GM19238 (cell line): ENCODE data around the gene SRSF12.
"Not testable (repeated sequence)": the region's sequence is repeated elsewhere in the genome, so short reads cannot be mapped to it uniquely, and the experiment has no call there.

ENCODE experiments used
- DNase-seq: peaks from one replicate; pipeline ENCODE4 v3.0.0; 2011; ENCODE audit warnings: low spot score; ENCODE audit not compliant: insufficient read length

The SRSF12 gene

DNA sequence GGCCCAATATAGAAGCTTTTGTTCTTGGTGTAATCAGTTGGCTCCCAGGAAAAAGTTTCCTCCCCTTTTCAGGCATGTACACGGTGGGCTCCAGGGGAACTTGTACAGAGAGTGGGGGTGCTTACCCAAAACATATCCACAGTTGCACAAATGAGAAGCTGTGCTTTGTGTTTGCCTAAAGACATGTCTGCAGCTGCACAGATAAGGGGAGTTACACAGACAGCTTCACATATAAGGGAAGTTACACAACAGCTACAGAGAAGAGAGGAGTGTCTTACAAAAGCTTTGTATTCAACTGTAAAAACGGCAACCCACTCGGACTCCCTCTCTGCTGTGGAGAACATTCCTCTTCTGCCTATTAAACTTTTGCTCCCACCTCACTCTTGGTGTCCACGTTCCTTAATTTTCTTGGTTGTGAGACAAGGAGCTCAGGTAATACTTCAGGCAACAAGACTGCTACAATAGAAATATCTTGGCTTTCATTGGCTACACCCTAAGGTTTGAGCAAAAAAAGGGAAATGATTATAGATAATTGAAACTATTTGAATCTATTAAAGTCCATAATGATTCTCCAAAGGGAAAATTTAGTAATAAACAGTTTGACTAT, 44.8 kb downstream of the SRSF12 start:
- no peak for DNase-seq

DNA sequence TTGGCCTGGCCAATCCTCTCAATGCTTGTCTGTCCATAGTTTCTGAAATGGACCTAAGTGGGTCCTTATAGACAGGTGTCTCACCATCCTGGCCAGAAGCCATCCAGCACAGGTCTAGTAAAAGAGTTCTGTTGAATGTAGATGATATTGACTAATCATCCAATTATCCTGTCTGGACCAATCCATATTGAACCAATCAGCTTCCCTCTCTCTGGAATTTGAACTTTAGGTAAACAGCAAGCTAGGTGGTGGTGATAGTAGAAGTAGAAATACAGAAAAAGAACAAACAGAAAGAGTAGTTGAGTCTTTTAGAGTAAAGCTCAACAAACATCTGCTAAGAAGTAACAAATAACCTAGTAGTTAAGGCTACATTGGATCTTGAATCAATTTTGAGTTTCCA, 46.8 kb downstream of the SRSF12 start:
- no peak for DNase-seq

DNA sequence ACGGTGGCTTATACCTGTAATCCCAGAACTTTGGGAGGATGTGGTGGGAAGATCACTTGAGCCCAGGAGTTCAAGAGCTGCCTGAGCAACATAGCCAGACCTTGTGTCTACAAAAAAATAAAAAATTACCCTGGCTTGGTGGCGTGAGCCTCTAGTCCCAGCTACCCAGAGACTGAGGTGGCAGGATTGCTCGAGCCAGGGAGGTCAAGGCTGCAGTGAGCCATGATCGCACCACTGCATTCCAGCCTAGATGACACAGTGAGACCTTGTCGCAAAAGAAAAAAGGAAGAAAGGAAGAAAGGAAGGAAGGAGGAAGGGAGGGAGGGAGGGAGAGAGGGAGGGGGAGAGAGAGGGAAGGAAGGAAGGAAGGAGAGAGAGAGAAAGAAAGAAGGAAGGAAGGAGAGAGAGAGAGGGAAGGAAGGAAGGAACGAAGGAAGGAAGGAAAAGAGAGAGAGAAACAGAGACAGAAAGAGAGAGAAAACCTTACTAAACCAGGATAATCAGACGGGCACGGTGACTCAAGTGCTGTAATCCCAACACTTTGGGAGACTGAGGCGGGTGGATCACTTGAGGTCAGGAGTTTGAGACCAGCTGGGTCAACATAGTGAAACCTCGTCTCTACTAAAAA, 48.2 kb downstream of the SRSF12 start:
- no peak for DNase-seq

DNA sequence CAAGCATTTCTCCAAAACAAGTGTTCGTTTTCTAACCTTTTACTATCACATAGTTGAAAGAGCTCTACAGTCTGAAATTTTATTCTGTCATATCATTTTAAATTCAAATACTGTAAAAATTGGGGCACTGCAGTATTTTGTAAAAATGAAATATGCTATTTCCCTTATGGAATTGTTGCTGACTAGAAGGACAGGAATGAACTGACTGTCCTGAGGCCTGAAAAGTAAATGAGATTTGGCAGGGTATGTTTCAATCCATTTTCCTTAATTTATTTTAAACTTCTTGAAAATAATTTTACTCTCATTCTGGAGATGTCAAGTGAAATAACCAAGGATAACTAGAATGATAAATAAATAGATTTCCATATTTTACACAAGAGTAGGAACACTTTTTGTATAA, 49.2 kb downstream of the SRSF12 start:
- no peak for DNase-seq

DNA sequence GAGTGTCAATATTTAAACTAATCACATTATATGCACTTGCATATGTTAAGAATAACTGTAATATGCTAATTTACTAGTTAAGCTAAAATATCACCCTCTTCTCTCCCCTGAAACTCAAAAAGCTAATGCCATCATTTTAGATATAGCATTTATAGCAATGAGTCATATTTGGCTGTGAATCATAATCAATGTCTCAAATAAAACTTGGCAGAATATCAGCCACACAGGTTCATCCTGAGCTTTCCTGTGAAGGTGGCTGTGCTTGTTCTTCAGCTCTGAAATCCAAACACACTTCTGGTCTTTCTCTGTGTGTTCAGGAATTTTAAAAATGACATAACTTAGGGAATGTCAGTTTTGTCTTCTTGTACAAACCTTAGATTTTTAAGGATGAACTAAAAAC, 50.1 kb downstream of the SRSF12 start:
- no peak for DNase-seq

DNA sequence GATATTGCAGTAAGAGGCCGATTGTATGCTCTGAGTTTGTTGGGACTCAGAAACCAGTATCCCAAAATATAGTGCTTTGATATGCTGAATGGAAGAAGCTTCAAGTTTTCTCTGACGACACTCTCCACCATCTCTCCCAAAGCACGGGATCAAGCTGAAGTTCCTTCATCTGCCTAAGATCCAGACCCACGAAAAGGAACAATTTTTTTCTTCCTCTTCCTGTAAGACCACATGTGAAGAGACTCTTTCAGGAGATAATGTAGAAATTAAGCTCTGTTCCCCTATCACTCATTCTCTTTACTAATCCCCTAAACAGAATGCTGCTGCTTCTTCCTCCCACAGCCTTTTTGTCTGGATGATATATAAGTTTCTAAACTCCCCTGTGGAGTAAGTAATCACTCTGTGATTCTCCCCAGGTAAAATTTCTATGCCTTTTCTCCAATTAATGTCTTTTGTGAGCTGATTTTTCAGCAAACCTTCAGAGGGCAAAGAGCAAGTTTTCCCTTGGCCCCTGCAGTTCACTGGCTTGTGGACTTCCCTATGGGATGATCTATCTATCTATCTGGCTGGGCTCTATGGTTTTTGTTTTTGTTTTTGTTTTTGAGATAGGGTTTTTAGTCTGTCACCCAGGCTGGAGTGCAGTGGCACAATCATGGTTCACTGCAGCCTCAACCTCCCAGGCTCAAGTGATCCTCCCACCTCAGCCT, 50.8 kb downstream of the SRSF12 start:
- DNase-seq: no peak

DNA sequence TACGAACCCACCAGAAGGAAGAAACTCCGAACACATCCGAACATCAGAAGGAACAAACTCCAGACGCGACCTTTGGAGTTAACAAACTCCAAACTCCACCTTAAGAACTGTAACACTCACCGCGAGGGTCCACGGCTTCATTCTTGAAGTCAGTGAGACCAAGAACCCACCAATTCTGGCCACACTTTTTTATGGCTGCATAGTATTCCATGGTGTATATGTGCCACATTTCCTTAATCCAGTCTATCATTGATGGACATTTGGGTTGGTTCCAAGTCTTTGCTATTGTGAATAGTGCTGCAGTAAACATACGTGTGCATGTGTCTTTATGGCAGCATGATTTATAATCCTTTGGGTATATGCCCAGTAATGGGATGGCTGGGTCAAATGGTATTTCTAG, 51.8 kb downstream of the SRSF12 start:
- DNase-seq: not testable (repeated sequence)

DNA sequence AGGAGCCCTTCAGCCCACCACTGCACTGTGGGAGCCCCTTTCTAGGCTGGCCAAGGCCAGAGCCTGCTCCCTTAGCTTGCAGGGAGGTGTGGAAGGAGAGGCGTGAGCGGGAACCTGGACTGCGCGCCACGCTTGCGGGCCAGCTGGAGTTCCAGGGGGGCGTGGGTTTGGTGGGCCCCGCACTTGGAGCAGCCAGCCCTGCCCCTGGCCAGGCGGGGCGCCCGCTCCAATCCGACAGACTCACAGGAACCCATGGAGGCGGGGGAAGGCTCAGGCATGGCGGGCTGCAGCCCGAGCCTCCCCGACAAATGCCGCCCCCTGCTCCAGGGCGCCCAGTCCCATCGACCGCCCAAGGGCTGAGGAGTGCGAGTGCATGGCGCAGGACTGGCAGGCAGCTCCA, 52.9 kb downstream of the SRSF12 start:
- not testable (repeated sequence) for DNase-seq

DNA sequence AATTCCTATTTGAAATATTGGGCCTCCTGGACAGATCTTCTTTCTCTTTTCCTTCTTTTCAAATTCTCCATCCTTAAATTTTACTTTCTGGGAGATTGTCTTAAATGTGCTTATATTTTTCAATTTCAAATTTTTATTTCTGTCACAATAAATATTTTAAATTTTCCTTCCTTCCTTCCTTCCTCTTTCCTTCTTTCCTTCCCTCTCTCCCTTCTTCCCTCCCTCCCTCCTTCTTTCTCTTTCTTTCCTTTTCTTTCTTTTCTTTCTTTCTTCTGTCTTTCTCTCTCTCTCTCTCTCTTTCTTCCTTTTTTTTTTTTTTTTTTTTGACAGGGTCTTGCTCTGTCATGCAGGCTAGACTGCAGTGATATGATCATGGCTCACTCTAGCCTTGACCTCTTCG, 54.0 kb downstream of the SRSF12 start:
- no peak for DNase-seq

DNA sequence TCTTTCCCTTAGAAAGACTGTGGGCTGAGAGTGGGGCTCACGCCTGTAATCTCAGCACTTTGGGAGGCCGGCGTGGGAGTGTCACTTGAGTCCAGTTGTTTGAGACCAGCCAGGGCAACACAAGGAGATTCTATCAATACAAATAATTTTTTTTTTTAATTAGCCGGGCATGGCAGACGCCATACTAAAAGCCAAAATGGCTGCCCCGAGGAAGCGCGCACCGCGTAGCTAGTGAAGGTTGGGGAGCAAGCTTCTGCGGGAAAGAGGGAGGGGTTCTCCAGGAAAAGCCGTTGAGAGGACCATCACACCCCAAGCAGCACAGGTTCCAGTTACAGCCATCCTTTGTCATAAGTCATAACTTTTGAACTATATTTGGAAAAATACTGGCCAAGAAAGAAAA, 58.6 kb downstream of the SRSF12 start:
- no peak for DNase-seq

DNA sequence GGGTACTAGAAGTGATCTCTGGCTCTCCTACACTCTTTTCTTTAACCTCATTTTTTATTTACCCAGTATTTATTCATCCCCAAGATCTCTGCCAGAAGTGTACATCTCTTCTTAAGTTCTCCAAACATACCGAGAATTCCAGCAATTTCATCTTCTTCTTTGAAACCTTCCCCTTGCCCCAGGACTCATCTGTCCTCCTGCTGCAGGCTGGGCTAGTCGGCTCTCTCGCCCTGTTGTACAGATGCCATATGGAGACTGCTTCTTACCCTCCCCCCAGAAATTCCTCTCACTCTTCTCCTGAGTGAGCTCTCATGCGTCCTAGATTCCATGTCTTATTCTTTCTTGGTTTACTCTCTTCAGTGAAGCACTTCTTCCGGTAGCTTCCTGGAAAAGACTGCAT, 59.2 kb downstream of the SRSF12 start:
- no peak for DNase-seq

DNA sequence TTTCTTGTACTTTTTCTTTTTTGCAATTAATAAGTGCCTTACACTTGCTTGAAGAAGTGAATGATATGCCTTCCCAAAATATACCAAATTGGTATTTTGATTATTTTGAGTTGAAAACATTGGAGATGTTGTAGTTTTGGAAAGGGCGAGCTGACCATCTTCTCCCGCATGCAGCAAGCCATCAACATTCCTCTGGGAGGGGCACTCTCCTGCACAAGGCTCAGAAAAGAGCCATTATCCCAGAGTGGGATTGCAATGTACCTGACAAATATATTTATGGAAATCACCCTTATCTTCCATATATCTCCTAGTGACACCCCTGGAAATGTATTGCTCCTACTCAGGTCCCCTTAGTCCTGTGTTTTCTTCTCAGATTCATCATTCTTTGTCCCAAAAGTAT, 60.1 kb downstream of the SRSF12 start:
- no peak for DNase-seq

DNA sequence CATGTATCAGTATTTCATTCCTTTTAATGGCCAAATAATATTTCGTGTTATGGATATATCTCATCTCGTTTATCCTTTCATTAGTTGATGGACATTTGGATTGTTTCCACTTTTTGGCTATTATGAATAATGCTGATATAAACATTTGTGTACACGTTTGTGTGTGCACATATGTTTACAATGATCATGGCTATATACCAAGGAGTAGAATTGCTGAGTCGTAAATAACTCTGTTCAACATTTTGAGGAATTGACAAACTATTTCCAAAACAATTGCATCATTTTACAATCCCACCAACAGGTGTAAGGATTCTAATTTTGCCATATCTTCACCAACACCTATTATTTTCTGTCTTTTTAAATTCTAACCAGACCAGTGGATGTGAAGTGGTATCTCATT, 63.7 kb downstream of the SRSF12 start:
- no peak for DNase-seq

DNA sequence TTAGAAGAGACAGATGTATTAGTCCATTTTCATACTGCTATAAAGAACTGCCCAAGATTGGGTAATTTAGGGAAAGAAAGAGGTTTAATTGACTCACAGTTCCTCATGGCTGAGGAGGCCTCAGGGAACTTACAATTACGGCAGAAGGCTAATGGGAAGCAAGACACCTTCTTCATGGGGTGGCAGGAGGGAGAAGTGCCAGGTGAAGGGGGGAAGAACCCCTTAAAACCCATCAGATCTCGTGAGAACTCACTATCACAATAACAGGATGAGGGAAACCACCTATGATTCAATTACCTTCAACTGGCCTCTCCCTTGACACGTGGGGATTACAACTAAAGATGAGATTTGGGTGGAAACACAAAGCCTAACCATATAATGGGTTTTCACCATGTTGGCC, 66.2 kb downstream of the SRSF12 start:
- no peak for DNase-seq

DNA sequence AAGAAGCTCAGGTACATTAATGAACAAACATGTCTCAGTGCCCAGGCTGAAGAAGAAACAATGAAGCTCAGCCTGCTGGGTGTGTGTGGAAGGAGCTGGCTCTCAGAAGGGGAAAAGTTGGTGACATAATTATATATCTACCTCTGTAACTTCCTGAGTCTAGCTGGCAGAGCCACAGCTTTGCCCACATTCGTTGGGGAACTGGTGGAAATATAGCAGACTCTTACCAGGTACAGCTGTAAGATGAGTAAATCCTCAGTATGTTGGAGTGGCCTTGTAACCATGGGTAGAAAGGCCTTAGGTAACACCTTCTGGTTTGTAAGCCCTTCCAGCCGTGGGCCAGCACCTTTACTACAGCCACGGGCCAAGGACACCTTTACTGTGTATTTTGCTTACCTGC, 67.2 kb downstream of the SRSF12 start:
- no peak for DNase-seq

DNA sequence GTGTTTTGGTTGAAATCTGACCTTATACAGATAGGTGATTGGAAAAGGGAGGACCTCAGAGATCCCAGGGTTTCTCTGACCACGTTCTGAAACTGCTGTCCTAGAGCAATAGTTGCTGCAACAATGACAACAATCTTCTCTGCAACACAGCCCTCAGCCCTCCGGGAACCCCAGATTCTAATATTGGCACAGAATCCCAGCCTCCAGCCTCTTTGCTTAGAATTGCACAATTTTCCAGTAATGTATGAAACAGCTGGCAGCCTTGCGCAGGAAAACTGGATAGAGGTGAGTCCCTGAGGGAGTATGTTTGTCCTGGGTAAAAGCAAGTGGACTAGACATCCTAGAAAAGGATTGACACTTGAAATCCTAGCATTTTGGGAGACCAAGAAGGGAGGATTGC, 67.7 kb downstream of the SRSF12 start:
- DNase-seq: no peak

DNA sequence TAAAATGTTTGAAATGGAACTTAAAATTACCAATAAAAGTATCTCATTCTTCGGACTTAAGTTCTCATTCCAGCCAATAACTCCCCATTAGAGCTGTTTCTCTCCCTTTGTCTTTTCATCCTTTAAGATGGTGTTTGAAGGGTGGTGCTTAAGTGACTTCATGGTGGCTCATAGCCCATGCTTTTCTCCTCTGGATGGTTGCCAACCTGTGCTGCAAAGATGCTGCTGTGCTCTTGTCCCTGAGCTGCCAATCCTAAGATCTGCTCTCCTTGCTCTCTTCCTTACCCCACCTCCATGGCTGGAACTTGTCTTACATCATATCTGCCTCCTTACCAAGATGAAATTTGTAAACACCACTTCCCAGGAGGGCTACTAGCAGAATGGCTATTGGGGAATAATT, 68.9 kb downstream of the SRSF12 start:
- no peak for DNase-seq

DNA sequence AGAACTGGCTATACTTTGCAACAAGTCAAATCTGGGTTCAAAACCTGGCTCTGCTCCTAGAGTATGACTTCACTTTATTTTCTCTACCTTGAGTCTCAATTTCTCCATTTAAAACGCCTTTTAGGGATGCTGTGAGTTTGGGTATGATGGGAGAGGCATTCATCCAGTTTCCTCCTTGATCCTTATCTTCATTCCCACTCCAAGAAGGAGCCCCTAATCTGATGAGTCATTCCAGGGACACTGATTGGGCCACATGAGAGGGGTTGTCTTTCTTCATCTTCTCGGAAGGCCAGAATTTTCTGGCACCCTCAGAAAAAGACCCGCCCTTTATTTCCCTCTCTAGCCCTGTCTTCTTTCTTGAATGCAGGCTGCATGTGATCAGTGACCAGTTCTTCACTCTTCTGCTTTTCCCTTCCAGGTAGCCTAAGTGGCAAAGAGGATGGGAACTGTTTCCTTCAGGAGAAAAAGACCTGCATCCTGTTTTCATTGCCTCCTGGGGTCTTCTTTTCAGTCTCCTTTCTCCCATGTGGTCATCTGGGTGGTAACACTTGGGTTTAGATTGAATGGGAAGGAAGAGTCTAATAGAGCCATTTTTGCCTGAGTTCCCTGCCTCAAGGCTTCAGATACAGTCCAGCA, 69.5 kb downstream of the SRSF12 start:
- DNase-seq: no peak

DNA sequence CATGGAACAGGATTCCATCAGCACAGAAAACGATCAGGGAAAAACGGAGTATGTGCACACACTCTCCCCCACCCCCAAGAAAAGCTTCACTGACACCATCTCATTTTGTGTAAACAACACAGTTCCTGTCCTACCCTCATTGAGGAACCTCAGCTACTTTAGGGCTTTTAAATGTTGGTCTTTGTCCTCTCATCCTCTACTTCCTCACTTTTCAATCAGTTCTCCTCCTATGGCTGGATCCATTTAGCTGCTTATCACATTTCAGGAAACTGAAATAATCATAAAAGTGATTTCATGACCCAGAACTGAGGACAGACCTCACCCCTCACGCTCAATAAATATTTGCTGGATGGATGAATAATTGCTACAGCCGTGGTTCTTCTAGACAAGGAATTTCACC, 70.4 kb downstream of the SRSF12 start:
- DNase-seq: no peak
